ENCODE measurements around the gene PLAU.
A peak's percentile ranks its signal among the peaks of the same experiment; 100 is the strongest.
"Not testable (repeated sequence)": the region's sequence is repeated elsewhere in the genome, so short reads cannot be mapped to it uniquely, and the experiment has no call there.

Gene PLAU

DNA sequence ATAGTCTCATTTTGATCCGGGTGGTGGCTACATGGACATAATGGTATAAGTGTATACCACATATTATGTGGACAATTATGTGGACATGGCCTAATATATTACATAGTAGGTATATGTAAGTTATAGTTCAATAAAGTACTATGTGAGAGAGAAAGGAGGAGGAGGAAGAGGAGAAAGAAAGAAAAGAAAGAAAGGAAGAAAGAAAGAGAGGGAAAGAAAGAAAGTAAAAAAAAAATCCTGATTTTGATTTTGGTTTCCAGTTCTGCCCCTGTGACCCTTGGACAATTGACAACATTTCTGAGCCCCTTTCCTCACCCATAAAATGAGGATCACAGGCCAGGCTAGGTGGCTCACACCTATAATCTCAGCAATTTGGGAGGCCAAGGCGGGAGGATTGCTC, 44.8 kb downstream of the PLAU start:
- no peak for DNase-seq

DNA sequence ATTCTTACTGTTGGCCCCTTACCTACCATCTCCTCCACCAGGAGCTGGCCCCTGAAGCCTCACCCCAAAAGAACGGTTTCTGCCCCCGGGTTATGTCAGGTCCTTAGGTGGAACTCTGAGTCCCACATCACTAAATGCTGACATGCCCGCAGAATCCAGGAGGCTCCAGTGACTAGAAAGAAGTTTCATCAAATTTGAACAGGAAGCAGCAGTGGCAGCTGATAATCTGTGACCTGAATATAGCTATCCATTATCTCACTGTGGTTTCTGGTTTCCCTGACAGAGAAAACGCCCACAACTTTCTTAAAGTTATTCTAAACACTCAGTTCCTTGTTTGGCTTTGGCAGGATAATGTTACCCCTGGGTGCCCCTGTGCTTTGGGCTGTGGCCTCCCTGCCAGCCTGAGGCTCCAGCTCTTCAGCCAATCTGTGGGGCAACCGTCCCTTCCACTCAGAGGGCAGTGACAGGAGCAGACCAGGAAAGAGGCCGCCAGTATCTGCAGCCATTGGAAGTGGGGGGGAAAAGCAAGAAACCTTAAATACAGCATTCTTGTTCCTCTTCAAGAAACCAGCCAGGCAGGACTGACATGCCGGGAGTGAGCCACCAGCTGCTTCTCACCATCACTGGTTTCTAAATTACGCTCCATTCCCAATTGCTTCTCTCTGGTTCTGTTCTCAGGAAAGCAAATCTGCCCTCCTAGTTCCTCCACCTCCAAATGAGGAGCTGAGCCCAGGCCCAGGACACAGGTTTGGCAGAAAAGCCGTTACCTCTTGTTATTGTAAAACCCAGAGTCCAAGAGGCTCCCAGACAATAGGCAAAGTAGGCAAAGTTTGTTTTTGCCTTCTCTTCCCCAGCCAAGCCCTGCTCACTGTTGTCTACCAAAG, 45.8 kb downstream of the PLAU start:
- DNase-seq = peak; percentile 87 to 90

DNA sequence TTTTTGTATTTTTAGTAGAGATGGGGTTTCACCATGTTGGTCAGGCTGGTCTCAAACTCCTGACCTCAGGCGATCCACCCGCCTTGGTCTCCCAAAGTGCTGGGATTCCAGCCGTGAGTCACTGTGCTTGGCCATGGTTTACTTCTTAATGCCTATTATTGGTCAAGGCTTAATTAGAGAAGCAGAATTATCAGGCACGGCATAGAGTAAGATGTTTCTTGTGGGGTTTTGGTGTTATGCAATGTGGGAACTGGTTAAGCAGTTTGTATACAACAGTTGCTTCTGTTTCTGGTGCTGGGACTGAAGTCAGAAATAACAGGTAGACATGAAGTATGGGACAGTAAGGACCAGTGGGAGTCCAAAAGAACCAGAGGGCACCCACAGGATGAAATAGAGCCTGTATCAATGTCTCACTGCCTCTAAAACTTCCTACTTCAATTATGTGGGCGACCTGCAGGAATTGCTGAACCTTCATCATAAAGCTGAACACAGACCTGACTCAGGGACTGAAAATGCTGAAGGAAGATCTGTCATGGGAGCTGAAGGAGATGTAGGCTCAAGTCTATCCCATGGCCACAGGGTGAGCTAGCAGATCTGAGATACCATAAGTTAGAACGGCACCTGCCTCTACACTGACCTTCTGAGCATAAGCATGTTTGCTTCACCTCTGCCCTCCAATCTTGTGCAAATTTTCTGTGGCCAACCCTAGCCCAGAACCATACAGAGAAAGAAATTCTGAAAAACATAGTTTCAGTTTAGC, 48.7 kb downstream of the PLAU start:
- peak; percentile 63 to 65 for DNase-seq

DNA sequence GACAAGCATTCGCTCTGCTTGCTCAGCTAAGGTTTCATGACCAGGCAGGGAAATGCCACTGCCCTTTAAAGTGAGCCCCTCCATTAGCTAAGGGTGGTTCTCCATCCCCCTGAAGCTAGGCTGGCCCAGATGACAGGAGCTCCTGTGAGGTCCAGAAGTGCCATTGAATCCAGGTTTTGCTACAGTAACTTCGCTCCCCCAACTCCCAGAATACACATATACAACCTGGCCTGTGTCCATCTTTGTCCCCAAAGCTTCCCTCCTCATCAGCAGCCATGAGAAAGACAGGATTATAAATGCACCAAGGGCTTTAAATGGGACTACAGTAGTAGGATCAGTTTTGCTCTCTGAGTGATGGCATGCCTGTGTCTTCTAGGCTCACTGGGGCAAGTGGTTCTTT, 51.5 kb downstream of the PLAU start:
- DNase-seq = no peak

DNA sequence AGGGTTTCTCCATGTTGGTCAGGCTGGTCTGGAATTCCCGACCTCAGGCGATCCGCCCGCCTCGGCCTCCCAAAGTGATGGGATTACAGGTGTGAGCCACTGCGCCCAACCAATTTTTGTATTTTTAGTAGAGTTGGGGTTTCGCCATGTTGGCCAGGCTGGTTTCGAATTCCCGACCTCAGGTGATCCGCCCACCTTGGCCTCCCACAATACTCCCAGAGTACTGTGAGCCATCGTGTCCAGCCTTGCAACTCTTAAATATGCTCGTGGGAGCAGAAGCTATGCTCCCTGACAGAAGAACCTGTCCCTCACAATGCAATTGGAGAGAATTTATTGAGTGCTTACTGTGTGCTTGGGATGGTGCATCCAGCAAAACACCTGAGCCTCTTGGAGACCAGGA, 52.6 kb downstream of the PLAU start:
- not testable (repeated sequence) for DNase-seq

DNA sequence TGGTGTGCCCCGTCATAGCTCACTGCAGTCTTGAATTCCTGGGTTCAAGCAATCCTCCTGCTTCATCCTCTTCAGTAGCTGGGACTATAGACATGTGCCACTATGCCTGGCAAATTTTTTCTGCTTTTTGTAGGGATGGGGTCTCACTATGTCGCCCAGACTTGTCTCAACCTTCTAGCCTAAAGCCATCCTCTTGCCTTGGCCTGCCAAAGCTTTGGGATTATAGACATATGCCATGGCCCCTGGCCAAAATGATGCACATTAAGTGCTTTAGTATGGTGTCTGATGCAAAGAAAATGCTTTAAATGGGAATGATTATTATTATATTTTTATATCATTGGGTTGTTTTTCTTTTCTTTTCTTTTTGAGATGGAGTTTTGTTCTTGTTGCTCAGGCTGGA, 53.8 kb downstream of the PLAU start:
- DNase-seq = no peak

DNA sequence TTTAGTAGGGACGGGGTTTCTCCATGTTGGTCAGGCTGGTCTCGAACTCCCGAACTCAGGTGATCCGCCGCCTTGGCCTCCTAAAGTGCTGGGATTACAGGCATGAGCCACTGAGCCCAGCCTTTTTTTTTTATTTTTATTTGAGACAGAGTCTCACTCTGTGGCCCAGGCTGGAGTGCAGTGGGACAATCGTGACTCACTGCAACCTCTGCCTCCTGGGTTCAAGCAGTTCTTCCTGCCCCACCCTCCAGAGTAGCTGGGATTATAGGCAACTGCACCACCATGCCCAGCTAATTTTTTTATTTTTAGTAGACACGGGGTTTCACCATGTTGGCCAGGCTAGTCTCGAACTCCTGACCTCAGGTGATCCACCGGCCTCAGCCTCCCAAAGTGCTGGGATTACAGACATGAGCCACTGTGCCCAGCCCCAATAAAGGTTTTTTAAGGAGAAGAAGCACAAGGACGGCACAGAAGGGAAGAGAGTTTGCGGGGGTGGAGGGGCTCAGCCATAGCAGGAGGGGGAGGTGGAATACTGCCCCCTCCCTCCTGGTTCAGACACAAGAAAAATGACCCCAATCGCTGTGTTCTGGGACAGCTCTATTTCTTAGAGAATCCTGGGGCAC, 54.4 kb downstream of the PLAU start:
- not testable (repeated sequence) for DNase-seq

DNA sequence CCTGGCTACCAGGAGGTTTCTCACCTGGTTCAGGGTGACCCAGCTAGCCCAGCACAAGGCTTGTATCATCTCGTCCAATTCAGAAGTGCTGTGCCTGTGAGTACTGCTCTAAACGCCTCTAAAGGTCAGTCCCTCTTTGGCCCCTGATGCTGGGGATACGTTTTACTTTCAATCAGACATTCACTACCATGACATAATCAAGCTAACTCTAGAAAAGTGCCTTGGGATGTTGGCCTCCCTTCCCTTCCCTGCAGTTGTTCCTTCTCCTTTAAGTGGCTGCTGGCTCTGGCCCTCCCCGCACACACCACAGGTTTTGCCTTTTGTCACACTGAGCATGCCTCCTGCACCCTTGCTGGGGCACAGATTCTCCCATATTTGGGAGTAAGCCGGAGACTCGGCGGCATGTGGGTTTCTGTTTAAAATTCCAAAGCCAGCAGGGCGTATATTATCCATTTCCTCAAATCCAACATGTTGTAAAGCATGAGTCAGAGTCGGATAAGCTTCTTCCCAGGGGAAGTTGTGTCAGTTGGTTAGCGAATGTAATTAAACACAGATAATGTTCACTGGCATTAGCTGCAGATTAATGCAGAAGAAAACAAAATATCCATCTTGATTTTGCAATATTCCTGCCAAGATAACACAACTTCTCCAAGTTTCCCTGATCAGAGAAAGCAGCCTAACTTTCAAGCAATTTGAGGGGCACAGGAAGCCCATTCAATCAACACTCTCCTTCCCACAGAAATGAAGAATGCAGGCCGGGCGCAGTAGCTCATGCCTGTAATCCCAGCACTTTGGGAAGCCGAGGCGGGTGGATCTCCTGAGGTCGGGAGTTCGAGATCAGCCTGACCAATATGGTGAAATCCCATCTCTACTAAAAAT, 55.2 kb downstream of the PLAU start:
- DNase-seq = peak; percentile 53 to 64

DNA sequence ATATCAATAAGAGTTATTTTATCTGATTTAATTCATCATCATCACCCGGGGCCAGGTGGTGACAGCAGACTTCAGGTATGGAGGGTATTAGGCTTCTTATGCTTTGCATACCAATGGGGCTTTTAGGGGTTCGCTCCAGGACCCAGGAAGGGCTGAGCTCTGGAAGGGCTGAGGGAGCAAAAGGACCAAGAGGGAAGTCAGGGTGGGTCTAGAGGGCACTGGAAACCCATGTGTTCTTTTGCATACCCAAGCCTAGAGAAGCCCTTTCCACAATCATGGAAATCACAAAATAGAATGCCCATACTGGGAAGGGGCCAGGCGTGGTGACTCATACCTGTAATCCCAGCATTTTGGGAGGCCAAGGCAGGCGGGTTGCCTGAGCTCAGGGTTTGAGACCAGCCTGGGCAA, 56.1 kb downstream of the PLAU start:
- no peak for DNase-seq
